Erythroblast (primary cell): ENCODE data around the gene PRPF19.

Experiments
- GATA1 ChIP-seq: IDR thresholded peaks from 2 replicates; pipeline ENCODE4 v1.6.1; 2011; ENCODE audit warnings: low read depth, mild to moderate bottlenecking, control low read depth, low read length, moderate library complexity
- POLR2A ChIP-seq: IDR thresholded peaks from 2 replicates; pipeline ENCODE4 v1.6.1; 2011; ENCODE audit warnings: mild to moderate bottlenecking, low read length

DNA sequence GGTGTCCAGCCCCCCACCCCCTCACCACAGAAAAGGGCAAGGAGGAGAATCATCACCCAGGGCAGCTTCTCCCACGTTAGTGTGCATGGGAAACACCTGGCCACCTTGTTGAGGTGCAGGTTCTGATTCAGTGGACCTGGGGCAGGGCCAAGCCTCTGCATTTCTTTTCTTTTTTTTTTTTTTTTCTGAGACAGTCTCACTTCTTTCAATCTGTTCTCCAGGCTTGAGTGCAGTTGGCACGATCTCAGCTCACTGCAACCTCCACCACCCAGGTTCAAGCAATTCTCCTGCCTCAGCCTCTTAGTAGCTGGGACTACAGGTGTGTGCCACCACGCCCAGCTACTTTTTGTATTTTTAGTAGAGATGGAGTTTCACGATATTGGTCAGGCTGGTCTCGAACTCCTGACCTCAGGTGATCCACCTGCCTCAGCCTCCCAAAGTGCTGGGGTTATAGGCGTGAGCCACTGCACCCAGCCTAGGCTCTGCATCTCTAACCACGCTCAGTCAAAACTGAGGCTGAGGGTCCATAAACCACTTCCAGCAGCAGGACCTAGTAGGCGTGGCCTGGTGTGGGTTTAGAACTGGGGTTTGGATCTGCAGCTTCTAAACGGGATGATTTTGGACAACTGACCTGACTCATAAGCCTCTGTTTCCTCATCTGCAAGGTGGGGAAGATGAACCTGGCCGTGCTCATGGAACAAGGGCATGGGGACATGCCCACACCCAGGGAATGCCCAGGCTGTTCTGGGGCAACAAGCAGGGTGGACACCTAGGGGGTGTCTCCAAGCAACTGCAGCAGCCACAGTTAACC lies 38.3 kb downstream of the PRPF19 start:
- TF ChIP-seq POLR2A (no peak), GATA1 (no peak)
